Right cardiac atrium (tissue), 5 donors: ENCODE measurements around the gene R3HCC1L. TPM values are rescaled to one million over a fixed set of nuclear protein-coding genes. Genes with fewer than 3 reads are reported as not detected.

Experiments
- ATAC-seq, 2 donors: fragments of 200-7000 bp; cut with Tn5 transposase; one replicate each; pipeline versions ENCODE4 v1.8.0 to v1.9.1; 2020; ENCODE audit warnings: moderate library complexity in 2 of 2, mild to moderate bottlenecking in 1 of 2
- DNase-seq, 3 donors: peaks; one replicate each; pipeline ENCODE4 v3.0.0-alpha.2; 2020
- H3K27ac ChIP-seq: one replicate; pipeline ENCODE4 v1.5.1; 2013; ENCODE audit warnings: mild to moderate bottlenecking, low read length, control low read depth, moderate library complexity
- H3K27me3 ChIP-seq: one replicate; pipeline ENCODE4 v1.6.1; 2013; ENCODE audit not compliant: control insufficient read depth, insufficient read depth
- H3K4me1 ChIP-seq: one replicate; pipeline ENCODE4 v1.6.1; 2013; ENCODE audit warnings: low read length; ENCODE audit not compliant: control insufficient read depth, insufficient read depth
- H3K4me3 ChIP-seq: one replicate; pipeline ENCODE4 v1.5.1; 2013; ENCODE audit warnings: low read length, control low read depth
- H3K9me3 ChIP-seq: one replicate; pipeline ENCODE4 v1.6.1; 2013; ENCODE audit warnings: low read length; ENCODE audit not compliant: control insufficient read depth
- WGBS: extraction: QIAGEN DNeasy Blood & Tissue Kit; methylation state at CpG from one replicate; pipeline ENCODE4 v1.1.7; 2013; 5-methylcytosine and 5-hydroxymethylcytosine counted together
- intact Hi-C, 4 donors: fragments of 100-400 bp; cut with DNase I; formaldehyde crosslinking; loops; one replicate each; pipeline versions ENCODE4 v1.11.0 to v1.14.0; 2022 to 2023
- polyA plus RNA-seq: library from polyadenylated mRNA; stranded (reverse); fragments of 200-250 nt; gene quantifications from one replicate; pipeline ENCODE4 v1.2.3, GENCODE V29; 2013
- total RNA-seq, 4 donors: library from RNA; stranded (reverse); fragmentation: NEBNext Ultra II Directional; extraction: Animal tissue kit (Norgen Biotek cat#: 25700); gene quantifications; one replicate each; pipeline ENCODE4 v1.2.1, GENCODE V29; 2021
- donor health status: healthy with polysubstance abuse.
- donor health status: DM: no; HTN: yes; CAD: no.
- donor health status: DM: no; HTN: no; CAD: no.
- donor health status: DM: no; HTN: yes; CAD: no; lungs with severe emphysema.
- donor health status: DM: yes; HTN: yes; CAD: no.

R3HCC1L gene
- total and polyA plus RNA-seq, 5 donors = 4.6 to 6.4 (median 6.4) TPM

DNA sequence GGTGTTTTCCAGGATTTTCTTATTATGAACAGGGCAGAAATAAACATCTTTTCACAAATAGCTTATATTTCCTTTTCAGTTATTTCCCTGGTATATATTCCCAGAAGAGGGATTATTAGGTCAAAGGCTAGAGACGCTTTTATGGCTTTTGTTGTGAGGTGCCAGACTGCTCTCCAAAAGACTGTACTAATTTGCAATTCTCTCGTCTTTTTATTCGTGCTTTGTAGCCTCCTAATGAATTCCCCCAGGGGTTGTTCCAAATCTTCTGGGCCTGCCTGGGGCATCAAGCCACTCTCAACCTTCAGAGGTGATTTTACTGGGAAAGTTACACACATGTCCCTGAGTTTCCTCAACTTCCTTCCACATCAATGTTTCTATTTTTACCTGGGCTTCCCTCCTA is 34.0 kb upstream of the R3HCC1L start:
- Histone ChIP-seq H3K4me1 (no peaks in the 10 kb centered on the region), H3K4me3 (no peak overlapping the region), H3K9me3 (no peaks in the 10 kb centered on the region), H3K27ac (no peak overlapping the region), H3K27me3 (no peaks in the 10 kb centered on the region)
- WGBS = 53% methylated on average over 3 of the region's 3 CpGs
- intact Hi-C loops = no loop called here
- no peak for DNase-seq
- no peak for ATAC-seq

DNA sequence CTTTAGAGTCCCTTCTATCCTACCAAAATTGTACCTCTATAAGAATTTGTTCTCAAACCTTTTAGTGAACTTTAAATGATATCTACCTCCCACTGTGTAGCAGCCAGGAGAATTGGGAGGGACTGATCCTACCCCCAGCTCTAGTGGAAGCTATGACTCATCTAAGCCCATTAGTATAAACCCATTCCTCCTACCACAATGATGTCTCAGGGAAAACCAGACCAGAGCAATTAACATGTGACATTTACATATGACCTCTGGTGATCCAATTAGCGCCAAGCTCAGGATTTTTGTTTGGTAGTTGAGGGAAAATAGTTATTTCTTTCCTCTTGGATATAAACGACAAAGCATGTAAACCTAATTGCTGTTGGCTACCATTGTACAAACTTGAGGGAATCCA is 33.1 kb upstream of the R3HCC1L start:
- Histone ChIP-seq H3K4me1 (no peaks in the 10 kb centered on the region), H3K4me3 (no peak overlapping the region), H3K27ac (no peak overlapping the region), H3K27me3 (no peaks in the 10 kb centered on the region), H3K9me3 (no peaks in the 10 kb centered on the region)
- 83% methylated on average over 2 of the region's 2 CpGs for WGBS
- ATAC-seq (no peak), DNase-seq (no peak)
- intact Hi-C loops = no loop called here

DNA sequence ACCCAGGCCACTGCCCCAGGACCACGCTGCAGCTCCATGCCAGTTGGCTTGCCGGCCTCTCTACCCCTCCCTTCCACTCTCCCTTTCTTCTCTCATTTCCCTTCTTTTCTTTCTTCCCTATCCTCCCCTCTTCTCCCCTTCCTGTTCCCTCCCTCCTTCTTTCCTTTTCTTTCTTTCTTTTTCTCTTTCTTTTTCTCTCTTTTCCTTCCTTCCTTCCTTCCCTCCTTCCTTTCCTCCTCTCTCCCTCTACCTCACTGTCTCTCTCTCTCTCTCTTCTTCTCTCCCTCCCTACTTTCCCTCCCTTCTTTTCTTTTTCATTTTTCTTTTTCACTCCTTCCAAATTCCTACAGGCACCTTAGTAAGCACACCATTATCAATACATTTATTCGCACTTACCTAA is 30.3 kb upstream of the R3HCC1L start:
- no peak overlapping the region for H3K4me3 ChIP-seq
- DNase-seq = no peak
- H3K4me1 ChIP-seq = no peaks in the 10 kb centered on the region
- no peak for ATAC-seq
- 75% methylated on average over 3 of the region's 3 CpGs for WGBS
- no peaks in the 10 kb centered on the region for H3K27me3 ChIP-seq
- no peaks in the 10 kb centered on the region for H3K9me3 ChIP-seq
- intact Hi-C loops = no loop called here
- no peak overlapping the region for H3K27ac ChIP-seq

DNA sequence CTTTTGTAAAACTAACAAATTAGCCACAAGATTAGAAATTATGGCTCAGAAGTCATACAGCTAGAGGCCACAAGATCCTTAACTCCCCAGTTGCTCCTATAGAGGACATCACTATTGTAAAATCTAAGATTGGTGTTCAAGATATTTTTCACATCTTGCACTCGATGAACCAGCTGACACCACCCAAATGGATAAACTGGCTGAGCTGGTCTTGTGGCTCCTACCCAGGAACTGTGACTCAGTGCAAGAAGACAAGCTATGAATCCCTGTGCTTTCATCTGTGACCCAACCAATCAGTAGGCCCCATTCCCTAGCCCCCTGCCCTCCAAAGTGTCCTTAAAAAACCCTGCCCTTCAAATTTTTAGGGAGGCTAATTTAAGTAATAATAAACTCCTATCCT is 27.9 kb upstream of the R3HCC1L start:
- WGBS = 86% methylated on average over 1 of the region's 1 CpG
- Histone ChIP-seq H3K27me3 (peaks cover 3% of the 10 kb centered on the region), H3K4me3 (no peak overlapping the region), H3K27ac (no peak overlapping the region), H3K4me1 (no peaks in the 10 kb centered on the region), H3K9me3 (no peaks in the 10 kb centered on the region)
- intact Hi-C loops = no loop called here
- no peak for ATAC-seq
- DNase-seq = no peak

DNA sequence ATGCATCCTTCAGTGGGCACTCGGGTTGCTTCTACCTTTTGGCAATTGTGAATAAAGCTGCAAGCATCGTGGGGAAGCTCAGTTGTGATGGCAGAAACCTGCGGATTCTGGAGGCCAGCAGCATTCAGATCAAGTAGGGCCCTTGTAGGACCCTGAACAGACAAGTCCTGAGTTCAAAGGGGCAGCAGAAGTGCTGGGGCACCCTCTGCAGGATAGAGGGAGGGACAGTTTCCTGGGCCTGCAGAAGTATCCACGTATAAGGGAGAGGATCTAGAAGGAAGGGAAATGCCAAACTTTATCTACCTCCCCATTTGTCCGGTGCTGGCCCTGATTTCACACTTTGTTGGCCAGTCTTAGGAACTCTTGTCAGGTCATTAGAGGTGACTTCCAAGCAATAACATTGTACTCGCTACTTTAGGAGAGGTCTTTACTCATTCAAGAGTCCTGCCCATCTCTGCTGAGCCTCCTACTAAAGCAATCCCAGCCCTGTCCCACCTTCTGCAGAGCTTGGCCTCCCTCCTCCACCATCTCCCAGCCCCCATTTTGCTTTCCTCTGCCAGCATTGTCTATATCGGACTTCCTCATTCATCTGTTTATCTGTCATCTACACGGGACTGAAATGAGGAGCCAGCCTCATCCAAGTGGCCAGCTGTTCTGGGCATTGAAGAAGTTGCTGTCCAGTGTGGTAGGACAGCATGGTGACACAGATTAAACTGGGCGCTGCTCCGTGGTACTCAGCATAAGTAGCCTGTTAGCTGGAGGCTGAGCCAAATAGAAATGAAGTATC is 26.6 kb upstream of the R3HCC1L start:
- intact Hi-C loops = no loop called here
- no peaks in the 10 kb centered on the region for H3K9me3 ChIP-seq
- no peaks in the 10 kb centered on the region for H3K4me1 ChIP-seq
- no peak overlapping the region for H3K4me3 ChIP-seq
- no peak overlapping the region for H3K27ac ChIP-seq
- DNase-seq = no peak
- H3K27me3 ChIP-seq = peaks cover 3% of the 10 kb centered on the region
- ATAC-seq = no peak
- WGBS = 58% methylated on average over 10 of the region's 10 CpGs

DNA sequence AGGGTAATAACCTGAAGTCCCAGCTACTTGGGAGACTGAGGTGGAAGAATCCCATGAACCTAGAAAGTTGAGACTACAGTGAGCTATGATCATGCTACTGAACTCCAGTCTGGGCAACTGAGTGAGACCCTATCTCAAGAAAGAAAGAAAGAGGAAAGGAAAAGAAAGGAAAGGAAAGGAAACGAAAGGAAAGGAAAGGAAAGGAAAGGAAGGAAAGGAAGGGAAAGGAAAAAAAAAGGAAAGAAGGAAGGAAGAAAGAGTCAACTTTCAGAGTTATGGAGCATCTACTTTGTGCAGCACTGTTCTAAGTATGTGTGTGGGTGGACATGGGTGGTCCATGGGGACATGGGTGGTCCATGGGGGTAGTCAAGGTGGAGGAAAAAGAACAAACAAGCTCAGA is 24.1 kb upstream of the R3HCC1L start:
- intact Hi-C loops = no loop called here
- Histone ChIP-seq H3K4me3 (no peak overlapping the region), H3K27me3 (peaks cover 3% of the 10 kb centered on the region), H3K4me1 (no peaks in the 10 kb centered on the region), H3K9me3 (no peaks in the 10 kb centered on the region), H3K27ac (no peak overlapping the region)
- ATAC-seq (no peak), DNase-seq (no peak)
- WGBS = 56% methylated on average over 1 of the region's 1 CpG

DNA sequence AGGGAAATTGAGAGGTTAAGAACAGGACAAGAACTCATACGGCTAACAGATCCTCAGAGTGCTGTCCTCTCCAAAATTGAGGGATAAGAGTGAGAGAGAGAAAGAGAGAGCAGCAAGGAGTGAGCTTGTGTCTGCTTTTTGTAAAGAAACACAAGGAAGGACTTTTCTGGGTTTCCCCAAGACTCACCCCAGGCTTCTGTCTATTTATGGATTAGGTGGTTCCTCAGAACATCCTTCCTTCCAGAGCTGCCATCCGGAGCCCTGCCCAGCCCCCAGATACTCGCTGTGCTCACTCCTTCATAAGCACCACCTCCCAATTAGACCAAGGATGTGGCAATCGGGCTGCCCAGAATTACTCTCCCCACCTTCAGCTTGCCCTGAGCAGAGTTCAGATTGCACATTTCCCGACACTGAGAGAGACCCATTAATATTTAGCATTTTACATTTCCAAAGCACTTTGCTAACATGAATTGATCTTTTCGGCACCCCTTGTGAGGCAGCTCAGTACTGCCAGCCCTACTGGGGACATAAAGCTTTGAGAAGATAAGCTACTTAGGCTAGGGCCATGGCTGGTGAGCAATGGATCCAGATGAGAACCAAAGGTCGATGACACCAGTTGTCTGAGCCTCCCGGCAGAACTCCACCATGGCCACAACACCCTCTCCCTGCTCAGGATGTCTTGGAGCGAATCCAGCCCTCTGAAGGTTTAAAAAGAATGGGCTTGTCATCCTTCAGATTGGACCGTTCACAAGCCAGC is 19.2 kb upstream of the R3HCC1L start:
- 50% methylated on average over 10 of the region's 10 CpGs for WGBS
- intact Hi-C loops = no loop called here
- Histone ChIP-seq H3K4me3 (no peak overlapping the region), H3K27ac (no peak overlapping the region), H3K4me1 (no peaks in the 10 kb centered on the region), H3K27me3 (no peaks in the 10 kb centered on the region), H3K9me3 (no peaks in the 10 kb centered on the region)
- ATAC-seq (no peak), DNase-seq (no peak)

DNA sequence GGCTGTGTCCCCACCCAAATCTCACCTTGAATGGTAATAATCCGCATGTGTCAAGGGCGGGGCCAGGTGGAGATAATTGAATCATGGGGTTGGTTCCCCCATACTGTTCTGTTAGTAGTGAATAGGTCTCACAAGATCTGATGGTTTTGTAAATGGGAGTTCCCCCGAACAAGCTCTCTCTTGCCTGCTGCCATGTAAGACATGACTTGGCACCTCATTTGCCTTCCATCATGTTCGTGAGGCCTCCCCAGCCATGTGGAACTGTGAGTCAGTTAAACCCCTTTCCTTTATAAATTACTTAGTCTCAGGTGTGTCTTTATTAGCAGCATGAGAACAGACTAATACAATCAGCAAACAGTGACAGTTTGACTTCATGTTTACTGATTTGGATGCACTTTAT is 14.6 kb upstream of the R3HCC1L start:
- DNase-seq (no peak), ATAC-seq (no peak)
- intact Hi-C loops = no loop called here
- Histone ChIP-seq H3K27me3 (no peaks in the 10 kb centered on the region), H3K27ac (no peak overlapping the region), H3K9me3 (no peaks in the 10 kb centered on the region), H3K4me1 (no peaks in the 10 kb centered on the region), H3K4me3 (no peak overlapping the region)
- 85% methylated on average over 4 of the region's 4 CpGs for WGBS

DNA sequence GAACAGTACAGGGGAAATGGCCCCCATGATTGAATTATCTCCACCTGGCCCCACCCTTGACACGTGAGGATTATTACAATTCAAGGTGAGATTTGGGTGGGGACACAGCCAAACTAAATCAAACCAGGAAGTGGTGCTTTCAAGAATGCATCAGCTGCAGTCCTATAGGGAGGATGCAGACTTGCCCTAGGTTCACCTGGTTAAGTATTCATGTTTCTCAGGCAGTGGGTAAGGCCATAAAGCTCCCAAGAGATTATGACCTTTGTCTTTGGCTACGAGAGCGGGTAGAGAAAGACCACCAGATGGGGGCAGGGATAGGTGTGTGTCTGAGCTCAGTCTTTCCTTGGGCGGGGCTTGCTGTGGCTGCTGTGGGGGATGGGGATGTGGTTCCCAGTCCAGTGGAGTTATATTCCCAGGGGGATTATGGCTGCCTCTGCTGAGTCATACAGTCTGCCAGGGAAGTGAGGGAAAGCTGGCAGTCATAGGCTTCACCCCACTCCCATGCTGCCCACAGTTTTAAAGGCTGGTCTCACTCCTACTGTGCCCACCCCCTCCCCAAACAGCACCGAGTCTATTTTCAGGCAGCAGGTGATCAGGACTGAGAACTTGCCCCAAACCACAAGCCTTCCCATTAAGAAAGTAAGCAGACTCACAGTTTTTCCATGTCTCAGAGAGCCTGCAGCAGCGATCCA is 8.4 kb upstream of the R3HCC1L start:
- no peak for DNase-seq
- no peak overlapping the region for H3K27ac ChIP-seq
- intact Hi-C loops = no loop called here
- no peak overlapping the region for H3K4me3 ChIP-seq
- H3K4me1 ChIP-seq = no peaks in the 10 kb centered on the region
- WGBS = 80% methylated on average over 6 of the region's 6 CpGs
- H3K27me3 ChIP-seq = no peaks in the 10 kb centered on the region
- ATAC-seq = no peak
- no peaks in the 10 kb centered on the region for H3K9me3 ChIP-seq

DNA sequence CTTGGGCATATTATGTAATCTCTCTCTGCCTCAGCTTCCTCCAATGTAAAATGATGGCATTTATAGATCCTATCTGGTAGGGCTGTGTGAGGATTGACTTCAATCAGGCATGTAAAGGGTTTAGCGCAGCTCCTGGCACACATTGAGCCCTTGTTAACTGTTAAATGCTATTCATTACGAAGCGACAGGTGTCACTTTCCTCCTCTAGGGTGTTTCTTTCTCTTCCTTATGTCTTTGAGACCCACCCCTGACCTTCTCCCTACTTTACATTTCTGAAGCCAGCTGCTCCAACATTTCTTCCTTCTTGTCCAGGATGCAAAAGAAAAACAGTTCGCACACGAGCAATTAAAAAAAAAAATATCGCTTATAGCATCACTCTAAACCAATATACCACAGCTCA is 5.7 kb upstream of the R3HCC1L start:
- no peak overlapping the region for H3K27ac ChIP-seq
- no peak overlapping the region for H3K4me3 ChIP-seq
- intact Hi-C loops = no loop called here
- no peaks in the 10 kb centered on the region for H3K27me3 ChIP-seq
- WGBS = 78% methylated on average over 6 of the region's 6 CpGs
- no peaks in the 10 kb centered on the region for H3K4me1 ChIP-seq
- ATAC-seq (no peak), DNase-seq (no peak)
- H3K9me3 ChIP-seq = no peaks in the 10 kb centered on the region

DNA sequence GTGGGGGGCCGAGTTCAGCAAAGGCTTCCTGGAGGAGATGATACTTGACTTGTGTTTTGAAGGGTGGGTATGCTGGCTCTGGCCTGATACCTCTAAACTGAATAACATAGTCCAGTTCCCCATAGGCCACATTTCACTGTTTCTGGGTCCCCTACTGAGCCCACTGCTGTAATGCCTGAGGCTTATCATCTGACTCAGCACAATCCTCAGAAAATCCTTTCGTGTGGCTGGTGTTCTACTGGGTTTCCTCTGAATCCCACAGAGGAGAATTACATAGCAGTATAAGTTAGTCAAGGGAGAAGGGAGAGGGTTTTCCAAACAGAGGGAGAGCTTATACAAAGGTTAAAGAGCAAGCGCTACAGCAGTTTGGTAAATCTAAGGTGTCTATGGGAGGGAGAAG is 2.8 kb upstream of the R3HCC1L start:
- intact Hi-C loops = no loop called here
- WGBS = 77% methylated on average over 3 of the region's 3 CpGs
- ATAC-seq (no peak), DNase-seq (no peak)
- H3K9me3 ChIP-seq = no peaks in the 10 kb centered on the region
- H3K27ac ChIP-seq = no peak overlapping the region
- no peaks in the 10 kb centered on the region for H3K27me3 ChIP-seq
- H3K4me3 ChIP-seq = no peak overlapping the region
- H3K4me1 ChIP-seq = no peaks in the 10 kb centered on the region
